ENCODE results near the gene KHDC4. TPM values are rescaled to one million over a fixed set of nuclear protein-coding genes. Genes with fewer than 3 reads are reported as not detected.
A peak's percentile ranks its signal among the peaks of the same experiment; 100 is the strongest.

KHDC4 gene
- total and polyA plus RNA-seq, 2 experiments from 2014 or later: 47.1 to 57.7 TPM

GRCh38 chr1:155981266-155982088 is 47.3 kb upstream of the KHDC4 start (continued):
- no peak for TF ChIP-seq REST (IDR thresholded peaks at IDR 0.05; ENCODE audit: unreplicated experiment)

GRCh38 chr1:155979597-155980343 is 45.6 kb upstream of the KHDC4 start:
- Mint-ChIP-seq H3K27me3 (ENCODE audit: insufficient read depth, low read depth, poor library complexity) (peaks cover 27% of the 10 kb centered on the region), H3K9me3 (no peaks in the 10 kb centered on the region), H3K36me3 (ENCODE audit: low read depth) (peaks cover 8% of the 10 kb centered on the region), H3K4me1 (peaks cover 78% of the 10 kb centered on the region), H3K27ac (peak overlapping the region; percentile 58; the same call in 1 of the 2 replicates), H3K4me3 (peak overlapping the region; percentile 84)
- Histone ChIP-seq H3K79me2 (replicated peaks; ENCODE audit: insufficient read depth) (peaks cover 30% of the 10 kb centered on the region), H3K4me1 (ENCODE audit: insufficient read depth) (peaks cover 69% of the 10 kb centered on the region), H2AFZ (no peak overlapping the region), H3K36me3 (ENCODE audit: insufficient read depth) (no peaks in the 10 kb centered on the region), H3K4me2 (peak overlapping the region; percentile 82), H3K27ac (ENCODE audit: low read depth) (peak overlapping the region; percentile 90), H3F3A (replicated peaks; ENCODE audit: low read depth) (peaks cover 19% of the 10 kb centered on the region), H3K4me3 (peak overlapping the region; percentile 96), H4K20me1 (replicated peaks; ENCODE audit: insufficient read depth) (peaks cover 17% of the 10 kb centered on the region), H3K9me2 (ENCODE audit: insufficient read depth) (no peaks in the 10 kb centered on the region), H3K27me3 (ENCODE audit: insufficient read depth) (no peaks in the 10 kb centered on the region)
- no peak for DNase-seq (ENCODE audit: low spot score)
- no peak for ATAC-seq
- TF ChIP-seq ETS1 (IDR thresholded peaks at IDR 0.05) (no peak), CTCF (conservative IDR thresholded peaks at IDR 0.05; ENCODE audit: low read depth in 2 of 2) (no peak)

All from GM23338 (cell line).